Epithelial cell of umbilical artery (primary cell): ENCODE results near the gene SVIP. TPM values are rescaled to one million over a fixed set of nuclear protein-coding genes. Genes with fewer than 3 reads are reported as not detected.

Experiments used
- total RNA-seq: library from RNA; depleted of rRNA; stranded (reverse); fragments of >200 nt; gene quantifications from 2 replicates; pipeline ENCODE4 v1.2.3, GENCODE V29; 2014

The SVIP gene
- total RNA-seq: 15.5 and 21.1 TPM in 2 replicates

GRCh38 chr11:22829231-22830081, at the start of gene SVIP:
Gene SVIP (minus strand): TSS chr11:22829801. CDS start chr11:22829748, 53 bp downstream.

GRCh38 chr11:22860241-22860640, 30.6 kb upstream of the SVIP start, which contains the start of gene CCDC179:
Gene CCDC179 (minus strand): TSS chr11:22860474. CDS start chr11:22860421, 53 bp downstream.

Other genes starting within 250 kb of the SVIP start
- gene FANCF, start 204.0 kb downstream of the SVIP start, total RNA-seq: 12.7 and 13.4 TPM in 2 replicates
- 1.6 and 2.3 TPM in 2 replicates for gene GAS2, start 163.2 kb downstream of the SVIP start, total RNA-seq
- gene CCDC179, start 30.7 kb upstream of the SVIP start, total RNA-seq: not detected in 2 replicates